NCI-H82 (cell line): ENCODE results near the gene FAM120AOS.

ENCODE experiments used
- DNase-seq: peaks from one replicate; lab custom pipeline; 2025; lab: John Stamatoyannopoulos, UW

Gene FAM120AOS

GRCh38 chr9:93453047-93453914 lies at the start of gene FAM120AOS:
Gene FAM120AOS, minus strand, starts transcription at chr9:93453581. Its CDS starts 872 bp downstream, at chr9:93452709.
- DNase-seq, result peak; percentile 95

GRCh38 chr9:93501406-93501805 lies 48.0 kb upstream of the FAM120AOS start:
- no peak for DNase-seq

- no peak for DNase-seq
These were observed 47.4 kb upstream of the FAM120AOS start for GRCh38 chr9:93500571-93501298.

GRCh38 chr9:93496285-93496684 lies 42.9 kb upstream of the FAM120AOS start:
- DNase-seq, result no peak

GRCh38 chr9:93493949-93494348 lies 40.6 kb upstream of the FAM120AOS start:
- DNase-seq, result no peak

- DNase-seq, result peak; percentile 80
These were observed 38.9 kb upstream of the FAM120AOS start for GRCh38 chr9:93492327-93492726.

- DNase-seq, result no peak
These were observed 38.3 kb upstream of the FAM120AOS start for GRCh38 chr9:93491593-93492232.

GRCh38 chr9:93488244-93488643 lies 34.9 kb upstream of the FAM120AOS start:
- DNase-seq, result peak; percentile 40

- no peak for DNase-seq
These were observed 32.9 kb upstream of the FAM120AOS start for GRCh38 chr9:93486268-93486667.

GRCh38 chr9:93483497-93483896 lies 30.1 kb upstream of the FAM120AOS start:
- no peak for DNase-seq

GRCh38 chr9:93480728-93481324 lies 27.4 kb upstream of the FAM120AOS start:
- no peak for DNase-seq

GRCh38 chr9:93480262-93480661 lies 26.9 kb upstream of the FAM120AOS start:
- DNase-seq, result no peak

GRCh38 chr9:93479726-93480125 lies 26.3 kb upstream of the FAM120AOS start:
- DNase-seq, result no peak

GRCh38 chr9:93477397-93477796 lies 24.0 kb upstream of the FAM120AOS start:
- DNase-seq, result no peak

GRCh38 chr9:93476924-93477323 lies 23.5 kb upstream of the FAM120AOS start:
- DNase-seq, result no peak

GRCh38 chr9:93475856-93476255 lies 22.5 kb upstream of the FAM120AOS start:
- DNase-seq, result no peak

- DNase-seq, result no peak
These were observed 21.7 kb upstream of the FAM120AOS start for GRCh38 chr9:93475108-93475507.

GRCh38 chr9:93473411-93473810 lies 20.0 kb upstream of the FAM120AOS start:
- no peak for DNase-seq

- DNase-seq, result no peak
These were observed 17.7 kb upstream of the FAM120AOS start for GRCh38 chr9:93471124-93471523.

GRCh38 chr9:93470391-93470790 lies 17.0 kb upstream of the FAM120AOS start:
- DNase-seq, result no peak

- DNase-seq, result peak; percentile 51
These were observed 15.5 kb upstream of the FAM120AOS start for GRCh38 chr9:93468763-93469456.

GRCh38 chr9:93467462-93467861 lies 14.1 kb upstream of the FAM120AOS start:
- DNase-seq, result no peak
